WTC11 (cell line): ENCODE measurements around the gene CAMK1G.

Experiments used
- JUN ChIP-seq: sonication (generic); formaldehyde crosslinking; IDR thresholded peaks from 2 replicates; pipeline ENCODE4 v1.8.0; 2023; ENCODE audit warnings: mild to moderate bottlenecking, missing genetic modification reagents
- MAX ChIP-seq: sonication (generic); formaldehyde crosslinking; IDR thresholded peaks from 2 replicates; pipeline ENCODE4 v1.8.0; 2022; ENCODE audit warnings: mild to moderate bottlenecking, missing genetic modification reagents
- SMAD4 ChIP-seq: sonication (generic); formaldehyde crosslinking; IDR thresholded peaks from 2 replicates; pipeline ENCODE4 v1.8.0; 2022; ENCODE audit warnings: mild to moderate bottlenecking, missing genetic modification reagents
- TEAD4 ChIP-seq: sonication (generic); formaldehyde crosslinking; IDR thresholded peaks from 2 replicates; pipeline ENCODE4 v1.8.0; 2022; ENCODE audit warnings: mild to moderate bottlenecking, missing genetic modification reagents
- ZMAT4 ChIP-seq: fragments of 250-450 bp; sonication (Bioruptor Pico); IDR thresholded peaks from 2 replicates; pipeline ENCODE4 v1.9.0; 2021; ENCODE audit warnings: mild to moderate bottlenecking
- TF ChIP-seq, protein P1 (sequence below): sonication (generic); formaldehyde crosslinking; IDR thresholded peaks from 2 replicates; pipeline ENCODE4 v1.8.1; 2023; ENCODE audit warnings: mild to moderate bottlenecking, missing genetic modification reagents, borderline replicate concordance
- TF ChIP-seq, protein P2 (sequence below): fragments of 200-600 bp; IDR thresholded peaks from 2 replicates; pipeline ENCODE4 v1.8.0; 2022; ENCODE audit warnings: antibody characterized with exemption
- TF ChIP-seq, protein P3 (sequence below): sonication (generic); formaldehyde crosslinking; IDR thresholded peaks from 2 replicates; pipeline ENCODE4 v1.8.1; 2022; ENCODE audit warnings: low read depth, mild to moderate bottlenecking, moderate library complexity, missing genetic modification reagents, borderline replicate concordance
- TF ChIP-seq, protein P4 (sequence below): sonication (generic); formaldehyde crosslinking; conservative IDR thresholded peaks from 2 replicates; pipeline ENCODE4 v1.8.1; 2022; ENCODE audit warnings: mild to moderate bottlenecking, missing genetic modification reagents

GRCh38 chr1:209593747-209594146, 10.2 kb downstream of the CAMK1G start:
- no peak for TF ChIP-seq SMAD4
- no peak for TF ChIP-seq TEAD4 (CRISPR knock-in tag)
- TF ChIP-seq, protein P1, sequence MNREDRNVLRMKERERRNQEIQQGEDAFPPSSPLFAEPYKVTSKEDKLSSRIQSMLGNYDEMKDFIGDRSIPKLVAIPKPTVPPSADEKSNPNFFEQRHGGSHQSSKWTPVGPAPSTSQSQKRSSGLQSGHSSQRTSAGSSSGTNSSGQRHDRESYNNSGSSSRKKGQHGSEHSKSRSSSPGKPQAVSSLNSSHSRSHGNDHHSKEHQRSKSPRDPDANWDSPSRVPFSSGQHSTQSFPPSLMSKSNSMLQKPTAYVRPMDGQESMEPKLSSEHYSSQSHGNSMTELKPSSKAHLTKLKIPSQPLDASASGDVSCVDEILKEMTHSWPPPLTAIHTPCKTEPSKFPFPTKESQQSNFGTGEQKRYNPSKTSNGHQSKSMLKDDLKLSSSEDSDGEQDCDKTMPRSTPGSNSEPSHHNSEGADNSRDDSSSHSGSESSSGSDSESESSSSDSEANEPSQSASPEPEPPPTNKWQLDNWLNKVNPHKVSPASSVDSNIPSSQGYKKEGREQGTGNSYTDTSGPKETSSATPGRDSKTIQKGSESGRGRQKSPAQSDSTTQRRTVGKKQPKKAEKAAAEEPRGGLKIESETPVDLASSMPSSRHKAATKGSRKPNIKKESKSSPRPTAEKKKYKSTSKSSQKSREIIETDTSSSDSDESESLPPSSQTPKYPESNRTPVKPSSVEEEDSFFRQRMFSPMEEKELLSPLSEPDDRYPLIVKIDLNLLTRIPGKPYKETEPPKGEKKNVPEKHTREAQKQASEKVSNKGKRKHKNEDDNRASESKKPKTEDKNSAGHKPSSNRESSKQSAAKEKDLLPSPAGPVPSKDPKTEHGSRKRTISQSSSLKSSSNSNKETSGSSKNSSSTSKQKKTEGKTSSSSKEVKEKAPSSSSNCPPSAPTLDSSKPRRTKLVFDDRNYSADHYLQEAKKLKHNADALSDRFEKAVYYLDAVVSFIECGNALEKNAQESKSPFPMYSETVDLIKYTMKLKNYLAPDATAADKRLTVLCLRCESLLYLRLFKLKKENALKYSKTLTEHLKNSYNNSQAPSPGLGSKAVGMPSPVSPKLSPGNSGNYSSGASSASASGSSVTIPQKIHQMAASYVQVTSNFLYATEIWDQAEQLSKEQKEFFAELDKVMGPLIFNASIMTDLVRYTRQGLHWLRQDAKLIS, result no peak
- TF ChIP-seq MAX (CRISPR knock-in tag), result no peak
- TF ChIP-seq, protein P2, sequence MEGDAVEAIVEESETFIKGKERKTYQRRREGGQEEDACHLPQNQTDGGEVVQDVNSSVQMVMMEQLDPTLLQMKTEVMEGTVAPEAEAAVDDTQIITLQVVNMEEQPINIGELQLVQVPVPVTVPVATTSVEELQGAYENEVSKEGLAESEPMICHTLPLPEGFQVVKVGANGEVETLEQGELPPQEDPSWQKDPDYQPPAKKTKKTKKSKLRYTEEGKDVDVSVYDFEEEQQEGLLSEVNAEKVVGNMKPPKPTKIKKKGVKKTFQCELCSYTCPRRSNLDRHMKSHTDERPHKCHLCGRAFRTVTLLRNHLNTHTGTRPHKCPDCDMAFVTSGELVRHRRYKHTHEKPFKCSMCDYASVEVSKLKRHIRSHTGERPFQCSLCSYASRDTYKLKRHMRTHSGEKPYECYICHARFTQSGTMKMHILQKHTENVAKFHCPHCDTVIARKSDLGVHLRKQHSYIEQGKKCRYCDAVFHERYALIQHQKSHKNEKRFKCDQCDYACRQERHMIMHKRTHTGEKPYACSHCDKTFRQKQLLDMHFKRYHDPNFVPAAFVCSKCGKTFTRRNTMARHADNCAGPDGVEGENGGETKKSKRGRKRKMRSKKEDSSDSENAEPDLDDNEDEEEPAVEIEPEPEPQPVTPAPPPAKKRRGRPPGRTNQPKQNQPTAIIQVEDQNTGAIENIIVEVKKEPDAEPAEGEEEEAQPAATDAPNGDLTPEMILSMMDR, result no peak
- no peak for TF ChIP-seq ZMAT4 (CRISPR knock-in tag)
- no peak for TF ChIP-seq JUN (CRISPR knock-in tag)
- TF ChIP-seq, protein P3, sequence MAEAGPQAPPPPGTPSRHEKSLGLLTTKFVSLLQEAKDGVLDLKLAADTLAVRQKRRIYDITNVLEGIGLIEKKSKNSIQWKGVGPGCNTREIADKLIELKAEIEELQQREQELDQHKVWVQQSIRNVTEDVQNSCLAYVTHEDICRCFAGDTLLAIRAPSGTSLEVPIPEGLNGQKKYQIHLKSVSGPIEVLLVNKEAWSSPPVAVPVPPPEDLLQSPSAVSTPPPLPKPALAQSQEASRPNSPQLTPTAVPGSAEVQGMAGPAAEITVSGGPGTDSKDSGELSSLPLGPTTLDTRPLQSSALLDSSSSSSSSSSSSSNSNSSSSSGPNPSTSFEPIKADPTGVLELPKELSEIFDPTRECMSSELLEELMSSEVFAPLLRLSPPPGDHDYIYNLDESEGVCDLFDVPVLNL (CRISPR knock-in tag), result no peak
- TF ChIP-seq, protein P4, sequence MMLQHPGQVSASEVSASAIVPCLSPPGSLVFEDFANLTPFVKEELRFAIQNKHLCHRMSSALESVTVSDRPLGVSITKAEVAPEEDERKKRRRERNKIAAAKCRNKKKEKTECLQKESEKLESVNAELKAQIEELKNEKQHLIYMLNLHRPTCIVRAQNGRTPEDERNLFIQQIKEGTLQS (CRISPR knock-in tag), result no peak
